Measurements from ENCODE around the gene UBE2J1. TPM values are rescaled to one million over a fixed set of nuclear protein-coding genes. Genes with fewer than 3 reads are reported as not detected.
"Not testable (repeated sequence)": the region's sequence is repeated elsewhere in the genome, so short reads cannot be mapped to it uniquely, and the experiment has no call there.

The UBE2J1 gene
- total and polyA plus RNA-seq, 12 donors: 18.4 to 65.6 (median 37.9) TPM

GRCh38 chr6:89295981-89296380 lies 56.5 kb downstream of the UBE2J1 start:
- intact Hi-C loops (cut with DNase I): no loop called here
- DNase-seq: no peak
- 80 to 100% (median 95%) methylated on average over 1 to 2 of the region's 2 CpGs; no CpG with 5 or more reads in 1 of the 4 donors for WGBS, 4 donors

GRCh38 chr6:89295116-89295515 lies 57.4 kb downstream of the UBE2J1 start:
- H3K27me3 ChIP-seq; intact Hi-C loops (cut with DNase I); H3K27ac ChIP-seq; DNase-seq; H3K36me3 ChIP-seq (replicated peaks in 1 of 2); H3K4me3 ChIP-seq; H3K4me1 ChIP-seq (replicated peaks in 1 of 2); H3K9me3 ChIP-seq (replicated peaks in 1 of 3): not testable (repeated sequence)
- 67 to 89% (median 81%) methylated on average over 1 of the region's 1 CpG for WGBS, 4 donors

More at GRCh38 chr6:89295981-89296380, 56.5 kb downstream of the UBE2J1 start:
- TF ChIP-seq, protein P1, sequence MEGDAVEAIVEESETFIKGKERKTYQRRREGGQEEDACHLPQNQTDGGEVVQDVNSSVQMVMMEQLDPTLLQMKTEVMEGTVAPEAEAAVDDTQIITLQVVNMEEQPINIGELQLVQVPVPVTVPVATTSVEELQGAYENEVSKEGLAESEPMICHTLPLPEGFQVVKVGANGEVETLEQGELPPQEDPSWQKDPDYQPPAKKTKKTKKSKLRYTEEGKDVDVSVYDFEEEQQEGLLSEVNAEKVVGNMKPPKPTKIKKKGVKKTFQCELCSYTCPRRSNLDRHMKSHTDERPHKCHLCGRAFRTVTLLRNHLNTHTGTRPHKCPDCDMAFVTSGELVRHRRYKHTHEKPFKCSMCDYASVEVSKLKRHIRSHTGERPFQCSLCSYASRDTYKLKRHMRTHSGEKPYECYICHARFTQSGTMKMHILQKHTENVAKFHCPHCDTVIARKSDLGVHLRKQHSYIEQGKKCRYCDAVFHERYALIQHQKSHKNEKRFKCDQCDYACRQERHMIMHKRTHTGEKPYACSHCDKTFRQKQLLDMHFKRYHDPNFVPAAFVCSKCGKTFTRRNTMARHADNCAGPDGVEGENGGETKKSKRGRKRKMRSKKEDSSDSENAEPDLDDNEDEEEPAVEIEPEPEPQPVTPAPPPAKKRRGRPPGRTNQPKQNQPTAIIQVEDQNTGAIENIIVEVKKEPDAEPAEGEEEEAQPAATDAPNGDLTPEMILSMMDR (IDR thresholded peaks at IDR 0.05): no peak
- TF ChIP-seq POLR2A (IDR thresholded peaks at IDR 0.05): no peak
- no peaks in the 10 kb centered on the region for H3K9me3 ChIP-seq (replicated peaks in 1 of 3)
- H3K27ac ChIP-seq: no peak overlapping the region
- H3K4me3 ChIP-seq: no peak overlapping the region
- H3K36me3 ChIP-seq (replicated peaks in 1 of 2): no peaks in the 10 kb centered on the region
- no peaks in the 10 kb centered on the region for H3K27me3 ChIP-seq
- H3K4me1 ChIP-seq (replicated peaks in 1 of 2): no peaks in the 10 kb centered on the region

DNA sequence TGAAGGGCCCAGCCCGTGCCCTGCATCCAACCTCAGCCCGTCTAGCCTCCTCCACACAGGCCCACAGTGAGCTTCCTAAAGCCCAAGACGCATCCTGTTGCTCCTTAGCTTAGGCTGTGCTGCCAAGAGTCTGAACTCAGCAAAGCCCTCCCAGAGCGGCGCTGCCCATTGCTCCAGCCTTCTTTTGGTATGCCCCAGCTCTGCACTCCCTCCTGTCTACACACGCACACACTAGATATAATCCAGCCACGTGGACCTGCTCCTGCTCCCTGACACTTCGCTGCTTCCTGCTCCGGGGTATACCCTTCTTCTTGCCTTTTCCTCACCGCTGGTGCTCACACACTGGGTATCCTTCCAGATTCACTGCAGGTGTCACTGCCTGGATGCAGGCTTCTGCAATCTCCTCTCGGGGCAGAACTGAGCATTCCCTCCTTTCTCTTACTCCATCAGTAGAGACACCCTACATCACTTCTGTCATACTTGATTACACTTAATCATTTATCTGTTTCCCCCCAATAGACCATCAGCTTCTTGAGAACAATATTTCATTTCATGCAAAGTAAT lies 61.2 kb downstream of the UBE2J1 start:
- intact Hi-C loops (cut with DNase I): no loop called here
- Histone ChIP-seq H3K4me1 (replicated peaks in 1 of 2) (no peaks in the 10 kb centered on the region), H3K27me3 (no peaks in the 10 kb centered on the region), H3K27ac (no peak overlapping the region), H3K36me3 (replicated peaks in 1 of 2) (no peaks in the 10 kb centered on the region), H3K4me3 (no peak overlapping the region), H3K9me3 (replicated peaks in 1 of 3) (no peaks in the 10 kb centered on the region)
- no peak for TF ChIP-seq POLR2A (IDR thresholded peaks at IDR 0.05)
- TF ChIP-seq, protein P1 (IDR thresholded peaks at IDR 0.05): no peak
- WGBS, 4 donors: 90% methylated on average over 11 of the region's 11 CpGs
- DNase-seq: peak in 1 of 7 donors; percentile 27

- Histone ChIP-seq H3K4me1 (replicated peaks in 1 of 2) (no peaks in the 10 kb centered on the region), H3K27me3 (no peaks in the 10 kb centered on the region), H3K27ac (no peak overlapping the region), H3K4me3 (no peak overlapping the region), H3K9me3 (replicated peaks in 1 of 3) (no peaks in the 10 kb centered on the region), H3K36me3 (replicated peaks in 1 of 2) (no peaks in the 10 kb centered on the region)
- TF ChIP-seq, protein P1 (IDR thresholded peaks at IDR 0.05): no peak
- no peak for TF ChIP-seq POLR2A (IDR thresholded peaks at IDR 0.05)
- 85 to 95% (median 92%) methylated on average over 9 to 13 of the region's 13 CpGs for WGBS, 4 donors
- DNase-seq: peak in 1 of 7 donors; percentile 27
- intact Hi-C loops (cut with DNase I): no loop called here
Measured at GRCh38 chr6:89290401-89291155, 61.9 kb downstream of the UBE2J1 start.

Measured in adrenal gland (tissue), 12 donors.